Neural progenitor cell (in vitro differentiated cells): Measurements from ENCODE around the gene MRPS15.

Source experiments
- EZH2phosphoT487 ChIP-seq: fragments of 200-600 bp; sonication (generic); IDR thresholded peaks from 2 replicates; pipeline ENCODE4 v1.6.1; 2017; ENCODE audit warnings: antibody characterized with exemption
- TF ChIP-seq, protein P1 (sequence below): fragments of 200-600 bp; sonication (generic); IDR thresholded peaks from 2 replicates; pipeline ENCODE4 v1.5.1; 2017; ENCODE audit warnings: antibody characterized with exemption, mild to moderate bottlenecking

DNA sequence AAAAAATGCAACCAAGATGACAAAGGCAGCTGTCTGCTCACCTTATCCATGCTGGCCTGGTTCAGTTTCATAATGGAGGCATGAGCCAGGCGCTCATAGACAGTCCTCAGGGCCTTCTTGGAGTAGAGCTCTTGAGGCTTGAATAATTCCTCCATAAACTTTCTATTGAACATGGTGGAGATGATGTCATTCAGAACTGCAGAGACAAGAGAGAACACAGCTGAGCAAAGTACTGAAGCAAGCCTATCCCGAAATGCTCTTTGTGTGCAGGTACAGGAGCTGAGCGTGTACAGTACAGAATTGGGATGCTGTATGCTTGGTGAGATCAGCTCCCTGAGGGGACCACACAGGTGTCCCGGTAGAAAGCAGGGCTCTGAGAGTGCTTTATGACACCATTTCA lies 25.5 kb downstream of the MRPS15 start:
- TF ChIP-seq, protein P1, sequence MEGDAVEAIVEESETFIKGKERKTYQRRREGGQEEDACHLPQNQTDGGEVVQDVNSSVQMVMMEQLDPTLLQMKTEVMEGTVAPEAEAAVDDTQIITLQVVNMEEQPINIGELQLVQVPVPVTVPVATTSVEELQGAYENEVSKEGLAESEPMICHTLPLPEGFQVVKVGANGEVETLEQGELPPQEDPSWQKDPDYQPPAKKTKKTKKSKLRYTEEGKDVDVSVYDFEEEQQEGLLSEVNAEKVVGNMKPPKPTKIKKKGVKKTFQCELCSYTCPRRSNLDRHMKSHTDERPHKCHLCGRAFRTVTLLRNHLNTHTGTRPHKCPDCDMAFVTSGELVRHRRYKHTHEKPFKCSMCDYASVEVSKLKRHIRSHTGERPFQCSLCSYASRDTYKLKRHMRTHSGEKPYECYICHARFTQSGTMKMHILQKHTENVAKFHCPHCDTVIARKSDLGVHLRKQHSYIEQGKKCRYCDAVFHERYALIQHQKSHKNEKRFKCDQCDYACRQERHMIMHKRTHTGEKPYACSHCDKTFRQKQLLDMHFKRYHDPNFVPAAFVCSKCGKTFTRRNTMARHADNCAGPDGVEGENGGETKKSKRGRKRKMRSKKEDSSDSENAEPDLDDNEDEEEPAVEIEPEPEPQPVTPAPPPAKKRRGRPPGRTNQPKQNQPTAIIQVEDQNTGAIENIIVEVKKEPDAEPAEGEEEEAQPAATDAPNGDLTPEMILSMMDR, result no peak
- TF ChIP-seq EZH2phosphoT487, result no peak
